Esophagus squamous epithelium (tissue), 4 donors: ENCODE data around the gene RFLNA.

Source experiments
- POLR2A ChIP-seq, 4 donors: fragments of 450-650 bp; IDR thresholded peaks; one replicate each; pipeline ENCODE4 v1.6.1; 2017; ENCODE audit warnings: antibody characterized with exemption in 4 of 4, mild to moderate bottlenecking in 4 of 4, moderate library complexity in 3 of 4
- TF ChIP-seq, protein P1 (sequence below), 6 experiments: fragments of 450-650 bp in 4 of 6; fragments of 200-600 bp in 2 of 6; sonication (generic) in 2 of 6; IDR thresholded peaks; one replicate each; pipeline ENCODE4 v1.5.1; 2016 to 2019; ENCODE audit warnings: antibody characterized with exemption in 6 of 6, mild to moderate bottlenecking in 4 of 6, moderate library complexity in 4 of 6

DNA sequence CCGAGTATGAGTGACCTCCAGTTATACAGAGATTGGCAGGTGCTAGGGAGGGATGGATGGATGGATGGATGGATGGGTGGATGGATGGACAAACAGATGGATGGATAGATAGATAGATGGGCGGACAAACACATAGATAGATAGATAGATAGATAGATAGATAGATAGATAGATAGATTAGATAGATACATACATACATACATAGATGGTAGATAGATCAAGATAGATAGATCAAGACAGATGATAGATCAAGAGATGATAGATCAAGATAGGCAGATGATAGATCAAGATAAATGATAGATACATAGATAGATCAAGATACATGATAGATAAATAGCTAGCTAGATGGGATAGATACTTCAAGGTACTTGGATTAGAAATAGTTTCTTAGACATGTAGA lies 18.6 kb upstream of the RFLNA start:
- TF ChIP-seq, protein P1, sequence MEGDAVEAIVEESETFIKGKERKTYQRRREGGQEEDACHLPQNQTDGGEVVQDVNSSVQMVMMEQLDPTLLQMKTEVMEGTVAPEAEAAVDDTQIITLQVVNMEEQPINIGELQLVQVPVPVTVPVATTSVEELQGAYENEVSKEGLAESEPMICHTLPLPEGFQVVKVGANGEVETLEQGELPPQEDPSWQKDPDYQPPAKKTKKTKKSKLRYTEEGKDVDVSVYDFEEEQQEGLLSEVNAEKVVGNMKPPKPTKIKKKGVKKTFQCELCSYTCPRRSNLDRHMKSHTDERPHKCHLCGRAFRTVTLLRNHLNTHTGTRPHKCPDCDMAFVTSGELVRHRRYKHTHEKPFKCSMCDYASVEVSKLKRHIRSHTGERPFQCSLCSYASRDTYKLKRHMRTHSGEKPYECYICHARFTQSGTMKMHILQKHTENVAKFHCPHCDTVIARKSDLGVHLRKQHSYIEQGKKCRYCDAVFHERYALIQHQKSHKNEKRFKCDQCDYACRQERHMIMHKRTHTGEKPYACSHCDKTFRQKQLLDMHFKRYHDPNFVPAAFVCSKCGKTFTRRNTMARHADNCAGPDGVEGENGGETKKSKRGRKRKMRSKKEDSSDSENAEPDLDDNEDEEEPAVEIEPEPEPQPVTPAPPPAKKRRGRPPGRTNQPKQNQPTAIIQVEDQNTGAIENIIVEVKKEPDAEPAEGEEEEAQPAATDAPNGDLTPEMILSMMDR (IDR thresholded peaks at IDR 0.05), result no peak
- no peak for TF ChIP-seq POLR2A (IDR thresholded peaks at IDR 0.05)
